AG04449 (cell line): ENCODE measurements around the gene FRMD4A.
A peak's percentile ranks its signal among the peaks of the same experiment; 100 is the strongest.

Experiments used
- CTCF ChIA-PET: fragments of 350-600 bp; formaldehyde crosslinking; extraction: SDS; loops from one replicate; lab custom pipeline; 2021; ENCODE audit warnings: antibody characterized with exemption; lab: Yijun Ruan, JAX
- POLR2A ChIA-PET: fragments of 400-600, 350-600 bp; formaldehyde crosslinking; extraction: SDS; loops from one replicate; lab custom pipeline; 2020; ENCODE audit warnings: antibody characterized with exemption, inconsistent platforms; lab: Yijun Ruan, JAX
- DNase-seq: peaks from one replicate; pipeline ENCODE4 v3.0.0-alpha.2; 2010; ENCODE audit warnings: low read depth, low spot score
- H3K4me3 ChIP-seq: 2 replicates; pipeline ENCODE4 v1.5.1; 2011; ENCODE audit warnings: low read depth, mild to moderate bottlenecking, control low read depth, low read length
- CTCF ChIP-seq: IDR thresholded peaks from one replicate; pipeline ENCODE4 v1.5.1; 2011; ENCODE audit warnings: mild to moderate bottlenecking, moderate library complexity, low read length, control low read depth, inconsistent platforms; ENCODE audit not compliant: insufficient read depth; ENCODE audit errors: missing control alignments

FRMD4A gene

GRCh38 chr10:14153570-14154055, 177.1 kb downstream of the FRMD4A start:
- no peak overlapping the region for H3K4me3 ChIP-seq
- no peak for DNase-seq
- ChIA-PET CTCF (no interaction called here), POLR2A (no interaction called here)
- TF ChIP-seq CTCF, result no peak

- no peak for DNase-seq
- POLR2A ChIA-PET, result no interaction called here
- TF ChIP-seq CTCF, result no peak
- CTCF ChIA-PET, result no interaction called here
- no peak overlapping the region for H3K4me3 ChIP-seq
Observed at GRCh38 chr10:14151571-14151970, 179.2 kb downstream of the FRMD4A start.

- H3K4me3 ChIP-seq, result no peak overlapping the region
- DNase-seq, result no peak
- TF ChIP-seq CTCF, result no peak
- ChIA-PET POLR2A (no interaction called here), CTCF (no interaction called here)
Observed at GRCh38 chr10:14150526-14150925, 180.2 kb downstream of the FRMD4A start.

GRCh38 chr10:14146501-14146900, 184.2 kb downstream of the FRMD4A start:
- TF ChIP-seq CTCF, result no peak
- peak; percentile 3 for DNase-seq
- ChIA-PET CTCF (no interaction called here), POLR2A (no interaction called here)
- H3K4me3 ChIP-seq, result no peak overlapping the region

GRCh38 chr10:14146025-14146424, 184.7 kb downstream of the FRMD4A start:
- H3K4me3 ChIP-seq, result no peak overlapping the region
- ChIA-PET POLR2A (no interaction called here), CTCF (no interaction called here)
- no peak for TF ChIP-seq CTCF
- DNase-seq, result peak; percentile 44

GRCh38 chr10:14144451-14144850, 186.3 kb downstream of the FRMD4A start:
- no peak for DNase-seq
- no peak for TF ChIP-seq CTCF
- H3K4me3 ChIP-seq, result no peak overlapping the region
- ChIA-PET CTCF (no interaction called here), POLR2A (no interaction called here)
